Measurements from ENCODE around the gene C15orf61.

DNA sequence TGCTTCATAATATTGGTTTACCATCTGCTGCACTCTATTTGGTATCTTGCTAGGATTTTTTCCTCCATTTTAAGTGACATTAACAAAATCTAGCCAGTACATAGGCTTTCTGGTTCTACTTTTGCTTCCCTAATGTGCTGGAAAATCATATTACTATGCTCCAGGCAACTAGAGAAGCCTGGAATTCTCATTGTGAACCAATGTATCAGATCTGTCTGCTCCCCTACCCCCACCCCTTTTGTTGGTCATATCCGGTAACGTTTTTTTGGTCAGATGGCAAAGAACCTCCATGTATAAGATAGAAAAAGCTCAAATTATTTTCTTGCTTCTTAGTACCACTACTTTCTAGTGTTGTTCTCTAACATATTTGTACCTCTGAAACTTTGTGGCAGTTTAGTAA is 38.6 kb downstream of the C15orf61 start:
- TF ChIP-seq CTCF (IDR thresholded peaks at IDR 0.05): no peak
- TF ChIP-seq ZFX (IDR thresholded peaks at IDR 0.05; ENCODE audit: borderline replicate concordance): no peak
